Esophagus mucosa (tissue), 1 donor: ENCODE measurements around the gene NEDD4L. TPM values are rescaled to one million over a fixed set of nuclear protein-coding genes. Genes with fewer than 3 reads are reported as not detected.
"Not testable (repeated sequence)": the region's sequence is repeated elsewhere in the genome, so short reads cannot be mapped to it uniquely, and the experiment has no call there.

Experiments used
- ATAC-seq: fragments of 200-7000 bp; cut with Tn5 transposase; one replicate; pipeline ENCODE4 v1.9.1; 2020
- total RNA-seq: library from RNA; stranded (reverse); gene quantifications from one replicate; pipeline ENCODE4 v1.2.4, GENCODE V29; 2023
- donor health status: DM: yes; HTN: yes; CAD: no.

Gene NEDD4L
- total RNA-seq, 1 donor from 2014 or later = 16.2 TPM

DNA sequence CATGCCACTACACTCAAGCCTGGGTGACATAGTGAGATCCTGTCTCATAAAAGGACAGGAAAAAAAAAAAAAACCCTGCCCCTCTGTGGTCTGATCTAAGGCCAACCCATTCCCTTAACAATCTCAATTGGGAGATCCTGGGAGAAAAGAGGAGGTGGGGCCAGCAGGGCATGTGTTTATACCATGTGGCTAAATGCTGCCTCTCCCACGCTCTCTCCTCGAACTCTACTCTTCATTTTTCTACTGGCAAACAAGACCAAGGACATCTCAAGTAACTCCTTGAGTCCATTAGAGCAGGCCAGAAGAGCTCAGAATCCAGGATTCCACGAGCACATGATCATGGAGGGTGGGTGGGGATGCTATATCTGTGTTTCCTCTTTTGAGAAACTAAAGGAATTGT is 16.7 kb upstream of the NEDD4L start:
- no peak for ATAC-seq

- ATAC-seq = no peak
These were observed 15.8 kb upstream of the NEDD4L start for GRCh38 chr18:58028109-58028784.

- ATAC-seq = no peak
These were observed 11.8 kb upstream of the NEDD4L start for GRCh38 chr18:58032233-58032632.

DNA sequence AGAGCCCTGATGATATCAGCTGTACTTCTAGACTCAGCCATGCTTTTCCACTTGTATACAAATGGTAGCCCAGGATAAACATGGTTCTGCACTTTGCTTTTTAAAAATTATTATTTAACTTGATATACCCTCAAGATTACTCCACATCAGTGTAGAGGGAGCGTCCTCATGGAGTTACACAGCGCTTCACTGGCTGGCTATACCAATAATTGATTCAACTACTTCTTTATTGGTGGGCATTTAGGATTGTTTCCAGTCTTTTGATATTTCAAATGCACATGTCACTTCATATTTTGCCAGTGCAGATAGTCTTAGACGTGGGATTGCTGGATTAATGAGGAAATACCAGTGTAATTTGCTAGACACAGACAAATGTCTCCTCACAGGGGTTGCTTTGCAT is 10.8 kb upstream of the NEDD4L start:
- no peak for ATAC-seq

DNA sequence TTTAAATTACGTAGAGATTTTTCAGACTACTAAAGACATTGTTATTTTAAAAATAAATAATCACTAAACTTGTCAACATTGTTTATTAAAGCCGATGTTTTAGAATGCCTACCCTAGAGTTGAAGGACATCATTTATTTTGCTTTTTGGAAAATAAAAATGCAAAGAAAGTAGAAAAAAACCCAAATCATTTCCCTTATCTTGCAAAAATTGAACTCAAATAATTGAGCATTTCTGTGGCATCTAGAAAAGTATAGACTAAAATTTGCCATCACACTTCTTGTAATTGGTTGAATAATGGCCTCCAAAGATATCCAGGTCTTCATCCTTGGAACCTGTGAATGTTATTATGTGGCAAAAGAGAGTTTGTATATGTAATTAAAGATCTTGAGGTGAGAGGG is 9.7 kb upstream of the NEDD4L start:
- ATAC-seq = no peak

DNA sequence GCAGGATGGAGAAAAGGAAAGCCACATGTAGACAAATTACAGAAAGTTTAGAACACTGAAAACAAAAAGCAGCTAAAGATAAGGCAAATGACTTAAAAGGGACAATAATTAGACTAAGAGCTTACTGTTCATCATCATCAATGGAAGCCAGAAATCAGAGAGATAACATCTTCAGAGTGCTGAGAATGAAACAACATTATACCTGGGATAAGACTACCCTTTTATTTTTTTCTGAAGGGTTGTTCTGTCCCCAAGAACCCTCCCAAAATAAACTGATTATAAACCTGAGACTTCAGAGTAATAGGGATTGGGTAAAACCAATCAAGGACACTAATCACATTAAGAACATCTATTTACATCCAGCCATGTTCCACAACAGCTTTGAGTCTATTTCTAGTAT is 6.9 kb upstream of the NEDD4L start:
- no peak for ATAC-seq

DNA sequence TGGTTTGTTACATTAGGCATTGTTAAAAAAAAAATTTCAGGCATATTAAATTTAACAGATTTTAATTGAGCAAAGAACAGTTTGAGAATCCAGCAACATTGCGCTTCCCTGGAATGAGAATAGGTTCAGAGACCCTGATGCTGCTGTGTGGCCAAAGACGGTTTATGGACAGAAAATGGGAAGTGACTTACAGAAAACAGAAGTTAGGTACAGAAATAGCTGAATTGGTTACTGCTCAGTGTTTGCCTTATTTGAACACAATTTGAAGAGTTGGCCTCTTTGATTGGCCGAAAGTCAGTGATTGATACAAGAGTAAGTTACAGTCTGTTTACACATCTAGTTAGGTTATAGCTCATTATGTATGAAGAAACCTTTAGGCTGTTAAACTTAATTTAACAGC is 6.0 kb upstream of the NEDD4L start:
- ATAC-seq = no peak

GRCh38 chr18:58041633-58042032 is 2.4 kb upstream of the NEDD4L start:
- ATAC-seq = no peak

GRCh38 chr18:58042826-58043490 is 1.1 kb upstream of the NEDD4L start:
- no peak for ATAC-seq

GRCh38 chr18:58044370-58045241 is 580 bp downstream of the NEDD4L start:
- peak; percentile 63 for ATAC-seq

DNA sequence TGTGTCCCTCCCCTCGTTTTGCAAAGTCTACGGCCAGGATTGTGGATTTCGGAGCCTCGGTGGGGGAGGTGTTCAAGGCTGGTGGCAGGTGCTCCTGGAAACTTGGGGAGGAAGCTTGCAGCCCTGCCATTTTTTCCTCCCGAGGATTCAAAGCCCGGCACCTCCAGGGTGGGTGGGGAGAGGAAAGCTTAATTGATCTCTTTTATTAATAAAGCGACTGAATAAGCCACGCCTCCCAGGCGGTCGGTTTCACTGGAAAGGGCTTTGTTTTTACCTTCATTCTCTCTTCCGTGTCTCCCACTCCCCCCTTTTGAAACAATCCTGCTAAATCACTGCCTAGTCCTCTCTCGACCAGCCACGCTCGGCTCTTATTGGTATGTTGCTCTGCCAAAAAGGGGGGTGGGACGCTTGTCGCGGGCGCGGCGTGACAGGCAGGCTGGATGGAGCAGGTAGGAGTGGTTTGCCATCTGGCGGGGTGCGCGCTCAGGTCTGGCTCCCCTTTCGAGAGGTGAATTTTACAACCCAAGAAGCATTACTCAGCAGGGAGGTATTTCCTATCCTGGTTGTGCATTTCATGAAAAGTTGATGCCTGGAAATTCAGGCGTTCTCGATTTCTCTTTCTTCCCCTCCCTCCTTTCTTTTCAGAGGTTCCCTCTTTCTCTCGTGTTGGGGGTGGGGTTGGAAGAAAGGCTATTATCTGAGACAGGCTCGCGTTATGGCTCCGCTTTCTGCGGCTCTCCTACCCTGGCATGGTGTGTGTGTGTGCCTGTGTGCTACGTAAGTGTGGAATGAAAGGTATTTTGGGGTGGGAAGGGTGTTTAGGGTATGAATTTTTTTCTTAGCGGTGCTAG is 1.4 kb downstream of the NEDD4L start:
- ATAC-seq = peak; percentile 49

DNA sequence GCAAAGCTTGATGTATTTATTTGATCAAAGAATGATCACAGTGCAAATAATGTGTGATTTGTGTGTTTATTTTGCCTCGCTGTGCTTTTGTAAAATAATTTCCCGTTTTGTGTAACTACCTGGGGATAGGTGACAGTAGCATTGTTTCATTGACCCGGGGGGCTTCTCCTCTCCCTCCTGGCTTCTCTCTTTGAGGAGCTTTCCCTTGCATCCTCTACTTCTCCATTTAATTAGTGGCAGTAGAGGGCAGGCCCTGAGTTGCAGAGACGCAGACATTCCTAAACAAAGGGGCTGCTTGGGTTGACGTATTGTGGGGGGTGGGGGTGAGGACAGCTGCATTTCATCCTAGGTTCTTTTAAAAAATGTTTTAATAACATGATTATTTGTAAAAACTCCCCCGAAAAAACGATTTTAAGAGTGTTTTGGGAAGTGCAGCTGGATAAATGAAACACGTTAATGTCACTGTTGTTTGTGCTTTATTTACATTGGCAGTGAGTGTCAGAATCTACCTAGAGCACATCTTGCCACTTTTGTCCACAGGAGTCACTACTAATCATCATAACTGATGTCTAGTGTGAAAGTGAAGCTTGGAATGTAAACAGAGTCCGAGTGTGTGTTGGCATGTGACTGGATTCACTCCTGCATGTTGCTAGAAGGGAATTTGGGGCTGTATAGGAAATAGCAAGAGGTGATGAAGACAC is 2.2 kb downstream of the NEDD4L start:
- no peak for ATAC-seq

DNA sequence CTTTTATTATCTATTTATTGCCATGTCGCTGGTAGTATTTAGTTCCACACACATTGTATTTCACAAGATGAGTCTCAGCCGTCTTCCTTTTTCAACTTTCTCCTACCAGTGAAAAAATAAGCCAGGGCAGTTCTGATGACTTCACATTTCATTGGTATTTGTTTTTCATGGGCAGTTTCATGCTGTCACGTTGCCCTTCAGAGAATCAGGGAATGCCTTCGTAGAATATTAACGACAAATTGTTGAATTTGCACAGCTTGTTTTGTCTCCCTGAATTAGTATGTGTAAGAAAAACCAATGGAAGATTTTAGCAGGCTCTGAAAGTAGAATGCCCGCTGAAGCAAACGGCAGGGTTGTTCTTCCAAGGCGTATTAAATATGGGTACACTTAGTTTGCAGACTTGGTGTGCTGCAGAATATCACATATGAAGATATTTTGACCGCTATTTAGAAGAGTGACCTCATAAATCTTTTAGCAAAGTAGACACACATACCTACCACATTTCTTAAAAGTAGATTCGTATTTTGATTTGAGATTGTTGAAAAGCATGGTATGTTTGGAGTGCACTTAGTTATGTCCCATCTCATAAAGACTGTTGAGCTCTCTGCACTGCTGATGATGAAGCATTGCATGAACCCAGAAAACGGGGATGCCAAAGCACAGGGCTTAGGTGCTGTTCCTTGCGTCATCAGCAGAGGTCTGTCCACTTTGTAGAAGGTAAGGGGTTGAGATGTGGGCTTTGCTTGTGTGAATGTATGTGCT is 2.9 kb downstream of the NEDD4L start:
- ATAC-seq = no peak

DNA sequence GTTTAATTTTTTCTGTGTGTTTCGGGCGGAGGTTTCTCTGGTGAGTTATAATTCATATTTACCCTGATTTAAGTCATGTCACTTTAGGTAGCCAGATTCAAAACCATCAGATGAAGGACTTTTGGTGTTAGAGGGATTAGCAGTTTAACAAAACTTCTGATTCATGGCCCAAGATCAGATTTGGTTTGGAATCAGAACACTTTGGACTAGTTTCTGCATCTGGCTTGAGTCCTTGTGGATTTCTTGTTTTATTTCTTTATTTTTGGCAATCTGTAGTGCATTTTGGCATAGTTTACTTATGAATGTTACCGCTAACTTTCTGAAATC is 3.5 kb downstream of the NEDD4L start:
- no peak for ATAC-seq

- ATAC-seq = no peak
These were observed 4.1 kb downstream of the NEDD4L start for GRCh38 chr18:58048081-58048642.

- ATAC-seq = no peak
These were observed 5.1 kb downstream of the NEDD4L start for GRCh38 chr18:58049000-58049688.

DNA sequence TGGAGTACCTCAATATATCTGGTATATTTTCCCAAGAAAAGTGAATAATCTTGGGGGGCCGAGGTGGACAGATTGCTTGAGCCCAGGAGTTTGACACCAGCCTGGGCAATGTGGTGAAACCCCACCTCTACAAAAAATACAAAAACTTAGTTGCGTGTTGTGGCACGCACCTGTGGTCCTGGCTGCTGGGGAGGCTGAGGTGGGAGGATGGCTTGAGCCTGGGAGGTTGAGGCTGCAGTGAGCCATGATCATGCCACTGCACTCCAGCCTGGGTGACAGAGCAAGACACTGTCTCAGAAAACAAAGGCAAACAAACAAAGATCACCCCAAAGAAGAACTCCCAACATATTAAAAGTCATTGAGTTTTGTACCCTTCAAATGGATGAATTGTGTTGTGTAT is 6.9 kb downstream of the NEDD4L start:
- not testable (repeated sequence) for ATAC-seq

GRCh38 chr18:58051765-58052460 is 7.9 kb downstream of the NEDD4L start:
- peak; percentile 39 for ATAC-seq

DNA sequence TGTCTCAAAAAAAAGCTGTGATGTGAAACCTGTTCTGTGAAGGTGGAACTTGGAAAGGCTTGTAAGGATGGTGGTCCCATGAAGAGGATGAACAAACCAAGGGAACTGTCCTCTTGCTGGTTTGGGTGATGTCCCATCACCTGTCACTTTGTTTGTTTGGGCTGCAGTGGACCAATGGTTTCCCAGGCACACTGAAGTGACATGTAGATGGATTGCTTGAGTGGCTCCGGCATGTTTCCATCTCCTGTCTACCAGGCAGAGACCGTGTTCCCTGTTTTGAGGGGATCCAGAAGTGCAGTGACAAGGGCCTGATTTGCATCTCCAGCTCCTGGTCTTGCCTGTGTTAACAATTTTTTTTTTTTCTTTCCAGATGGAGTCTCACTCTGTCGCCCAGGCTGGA is 8.9 kb downstream of the NEDD4L start:
- ATAC-seq = no peak
